GM12891 (cell line): ENCODE measurements around the gene GMCL1.
A peak's percentile ranks its signal among the peaks of the same experiment; 100 is the strongest.
"Not testable (repeated sequence)": the region's sequence is repeated elsewhere in the genome, so short reads cannot be mapped to it uniquely, and the experiment has no call there.

Experiments used
- DNase-seq: peaks from one replicate; pipeline ENCODE4 v3.0.0; 2011; ENCODE audit warnings: low spot score; ENCODE audit not compliant: insufficient read length
- FAIRE-seq: peaks from 2 replicates; lab custom pipeline; 2011; peaks lifted over from hg19 to GRCh38; lab: Jason Lieb, UNC
- PAX5 ChIP-seq: IDR thresholded peaks from 2 replicates; pipeline ENCODE4 v1.6.1; 2011; ENCODE audit warnings: low read length, moderate library complexity, mild to moderate bottlenecking; ENCODE audit not compliant: insufficient read depth, severe bottlenecking
- POLR2A ChIP-seq: IDR thresholded peaks from 2 replicates; pipeline ENCODE4 v1.6.1; 2011; ENCODE audit warnings: low read depth, low read length, control low read depth
- POLR2AphosphoS5 ChIP-seq: IDR thresholded peaks from 2 replicates; pipeline ENCODE4 v1.6.1; 2011; ENCODE audit warnings: low read depth, low read length, control low read depth
- POU2F2 ChIP-seq: IDR thresholded peaks from 2 replicates; pipeline ENCODE4 v1.6.1; 2011; ENCODE audit warnings: low read depth, mild to moderate bottlenecking, control low read depth, low read length, moderate library complexity
- SPI1 ChIP-seq: IDR thresholded peaks from 2 replicates; pipeline ENCODE4 v1.6.1; 2011; ENCODE audit warnings: low read depth, low read length, control low read depth
- TAF1 ChIP-seq: IDR thresholded peaks from 2 replicates; pipeline ENCODE4 v1.6.1; 2011; ENCODE audit warnings: low read depth, low read length, control low read depth

The GMCL1 gene

GRCh38 chr2:69890881-69891280, 61.4 kb downstream of the GMCL1 start:
- DNase-seq (no peak), FAIRE-seq (no peak)
- TF ChIP-seq SPI1 (no peak), TAF1 (no peak), POLR2AphosphoS5 (no peak)

- not testable (repeated sequence) for FAIRE-seq, DNase-seq
These were observed 63.5 kb downstream of the GMCL1 start for GRCh38 chr2:69892838-69893424.

GRCh38 chr2:69893684-69894551, 64.5 kb downstream of the GMCL1 start, which contains the start of gene SNRNP27:
Gene SNRNP27, plus strand, starts transcription at chr2:69893956. Its CDS starts 29 bp downstream, at chr2:69893985.
- FAIRE-seq = peak; percentile 56
- peak; percentile 100 for TF ChIP-seq TAF1
- no peak for TF ChIP-seq SPI1
- TF ChIP-seq POLR2AphosphoS5 = peak; percentile 74
- TF ChIP-seq PAX5 = no peak
- peak; percentile 66 for TF ChIP-seq POLR2A
- TF ChIP-seq POU2F2 = 0 out of 2 replicates have a peak, but pooled peaks have one; percentile 29

GRCh38 chr2:69894737-69895136, 65.3 kb downstream of the GMCL1 start:
- DNase-seq, FAIRE-seq: not testable (repeated sequence)

More at GRCh38 chr2:69893684-69894551, 64.5 kb downstream of the GMCL1 start, which contains the start of gene SNRNP27:
- peak; percentile 61 for DNase-seq

GRCh38 chr2:69902213-69902922, 72.9 kb downstream of the GMCL1 start:
- peak; percentile 77 for FAIRE-seq
- DNase-seq = no peak
- TF ChIP-seq SPI1 = peak; percentile 26; the same call in 1 of the 2 replicates
- TF ChIP-seq POU2F2 = no peak
- TF ChIP-seq POLR2A = no peak
- no peak for TF ChIP-seq POLR2AphosphoS5

GRCh38 chr2:69907216-69907615, 77.8 kb downstream of the GMCL1 start:
- TF ChIP-seq POLR2AphosphoS5 = no peak
- TF ChIP-seq POLR2A = no peak
- TF ChIP-seq PAX5 = no peak
- no peak for TF ChIP-seq POU2F2
- TF ChIP-seq SPI1 = no peak
- TF ChIP-seq TAF1 = no peak
- no peak for FAIRE-seq
- DNase-seq = no peak

GRCh38 chr2:69911985-69912563, 82.6 kb downstream of the GMCL1 start:
- FAIRE-seq (no peak), DNase-seq (no peak)

GRCh38 chr2:69914164-69914949, 84.9 kb downstream of the GMCL1 start:
- TF ChIP-seq TAF1 (peak; percentile 76), POU2F2 (peak; percentile 23; the same call in 1 of the 2 replicates), POLR2A (peak; percentile 78), POLR2AphosphoS5 (peak; percentile 62), PAX5 (peak; percentile 34), SPI1 (no peak)
- FAIRE-seq (peak; percentile 99), DNase-seq (peak; percentile 93)

More at GRCh38 chr2:69911985-69912563, 82.6 kb downstream of the GMCL1 start:
- TF ChIP-seq TAF1 (no peak), SPI1 (no peak), POLR2AphosphoS5 (no peak), POLR2A (no peak), PAX5 (no peak), POU2F2 (no peak)
